Measurements from ENCODE around the gene CAMK1D.

The CAMK1D gene

GRCh38 chr10:12657489-12657888 lies 308.1 kb downstream of the CAMK1D start:
- no peak for DNase-seq (ENCODE audit: low read depth)

DNA sequence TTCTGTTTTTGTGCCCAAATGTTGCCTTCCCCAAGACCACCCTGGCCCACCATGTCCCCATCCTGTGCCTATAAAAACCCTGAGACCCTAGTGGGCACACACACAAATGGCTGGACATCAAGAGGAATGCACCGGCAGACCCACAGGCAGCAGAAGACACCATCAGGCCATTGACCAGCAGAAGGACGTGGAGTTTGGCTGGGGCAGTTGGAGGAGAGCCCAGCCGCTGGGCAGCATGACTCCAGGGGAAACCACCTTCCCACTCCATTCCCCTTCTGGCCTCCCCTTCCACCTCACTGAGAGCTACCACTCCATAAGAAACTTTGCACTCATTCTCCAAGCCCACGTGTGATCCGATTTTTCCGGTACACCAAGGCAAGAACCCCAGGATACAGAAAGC lies 309.2 kb downstream of the CAMK1D start:
- DNase-seq (ENCODE audit: low read depth): no peak

DNA sequence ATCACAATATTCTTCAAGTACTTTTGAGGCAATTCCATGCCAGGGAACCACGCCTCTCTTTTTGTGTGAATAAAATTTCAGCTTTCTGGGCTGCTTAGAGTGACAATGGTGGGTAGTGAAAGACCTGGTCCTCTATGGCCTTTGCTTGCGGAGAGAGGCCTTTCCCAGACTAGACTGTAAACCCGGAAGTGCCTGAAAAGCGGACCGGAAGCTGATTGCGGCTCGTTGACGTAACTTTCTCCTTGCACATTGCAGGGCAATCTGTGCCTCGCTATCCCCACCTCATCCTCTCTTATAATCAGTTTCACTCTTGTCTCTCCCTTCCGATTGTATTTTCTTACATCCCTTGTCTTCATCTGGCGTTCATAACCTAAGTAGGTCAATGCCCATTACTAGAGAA lies 310.4 kb downstream of the CAMK1D start:
- no peak for DNase-seq (ENCODE audit: low read depth)

DNA sequence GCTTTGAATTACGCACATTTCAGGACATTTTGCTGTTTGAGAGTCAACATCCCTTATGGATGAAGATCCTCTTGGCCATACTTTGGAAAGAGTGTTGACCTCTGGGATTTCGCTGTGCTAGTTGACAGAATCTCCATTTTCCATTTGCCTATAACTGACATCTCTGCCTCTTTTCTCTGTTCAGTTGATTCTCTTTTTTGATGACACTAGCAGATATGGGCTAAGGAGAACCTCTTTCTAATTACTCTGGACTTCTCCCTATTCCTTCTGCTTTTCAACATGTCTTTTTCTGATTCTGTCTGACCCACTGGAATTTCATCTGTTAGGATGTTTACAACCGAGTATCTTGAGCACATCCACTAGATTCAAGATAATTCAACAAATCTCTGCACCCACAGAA lies 311.5 kb downstream of the CAMK1D start:
- DNase-seq (ENCODE audit: low read depth): no peak

- DNase-seq (ENCODE audit: low read depth): no peak
Measured at GRCh38 chr10:12661671-12662070, 312.3 kb downstream of the CAMK1D start.

- no peak for DNase-seq (ENCODE audit: low read depth)
Measured at GRCh38 chr10:12663863-12664262, 314.5 kb downstream of the CAMK1D start.

GRCh38 chr10:12665501-12665900 lies 316.2 kb downstream of the CAMK1D start:
- no peak for DNase-seq (ENCODE audit: low read depth)

GRCh38 chr10:12667052-12667451 lies 317.7 kb downstream of the CAMK1D start:
- DNase-seq (ENCODE audit: low read depth): no peak

- DNase-seq (ENCODE audit: low read depth): no peak
Measured at GRCh38 chr10:12668634-12669033, 319.3 kb downstream of the CAMK1D start.

- DNase-seq (ENCODE audit: low read depth): no peak
Measured at GRCh38 chr10:12670004-12670403, 320.7 kb downstream of the CAMK1D start.

GRCh38 chr10:12675186-12675585 lies 325.8 kb downstream of the CAMK1D start:
- DNase-seq (ENCODE audit: low read depth): no peak

- DNase-seq (ENCODE audit: low read depth): no peak
Measured at GRCh38 chr10:12679636-12680035, 330.3 kb downstream of the CAMK1D start.

GRCh38 chr10:12681252-12681651 lies 331.9 kb downstream of the CAMK1D start:
- DNase-seq (ENCODE audit: low read depth): no peak

GRCh38 chr10:12684784-12685183 lies 335.4 kb downstream of the CAMK1D start:
- no peak for DNase-seq (ENCODE audit: low read depth)

GRCh38 chr10:12685261-12686058 lies 336.1 kb downstream of the CAMK1D start:
- no peak for DNase-seq (ENCODE audit: low read depth)

- DNase-seq (ENCODE audit: low read depth): no peak
Measured at GRCh38 chr10:12687996-12688395, 338.6 kb downstream of the CAMK1D start.

DNA sequence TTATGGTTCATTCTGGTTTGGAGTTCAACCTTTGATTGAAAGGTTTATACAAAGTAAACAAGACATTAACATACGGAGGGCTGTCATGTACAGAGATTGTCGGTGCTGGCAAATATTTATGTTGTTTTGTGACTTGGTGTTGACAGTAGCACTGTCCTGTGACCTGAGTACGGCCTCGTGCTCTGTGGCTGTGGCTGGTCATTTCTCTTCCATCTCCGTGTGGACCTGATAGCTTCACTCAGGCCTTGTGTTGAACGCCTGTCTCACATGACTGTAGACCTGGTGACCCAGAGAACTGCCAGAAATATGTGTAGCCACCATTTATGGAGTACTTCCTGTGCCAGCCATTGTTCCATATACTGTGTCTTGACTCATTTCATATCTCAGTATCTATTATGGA lies 340.5 kb downstream of the CAMK1D start:
- DNase-seq (ENCODE audit: low read depth): no peak

GRCh38 chr10:12690525-12691126 lies 341.3 kb downstream of the CAMK1D start:
- DNase-seq (ENCODE audit: low read depth): no peak

DNA sequence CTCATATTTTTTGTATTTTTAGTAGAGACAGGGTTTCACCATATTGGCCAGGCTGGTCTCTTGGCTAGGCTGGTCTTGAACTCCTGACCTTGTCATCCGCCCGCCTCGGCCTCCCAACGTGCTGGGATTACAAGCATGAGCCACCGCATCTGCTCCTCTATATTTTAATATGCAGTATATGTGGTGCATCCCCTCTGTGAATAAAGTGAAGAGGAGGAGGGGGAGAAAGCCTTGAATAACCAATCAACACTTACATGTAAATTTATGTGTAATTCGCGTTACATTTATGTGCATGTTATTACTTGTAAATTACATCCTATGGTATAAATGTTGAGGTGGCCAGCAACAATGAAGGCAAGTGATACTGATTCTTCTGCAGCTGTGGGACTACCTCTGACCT lies 342.2 kb downstream of the CAMK1D start:
- DNase-seq (ENCODE audit: low read depth): no peak

DNA sequence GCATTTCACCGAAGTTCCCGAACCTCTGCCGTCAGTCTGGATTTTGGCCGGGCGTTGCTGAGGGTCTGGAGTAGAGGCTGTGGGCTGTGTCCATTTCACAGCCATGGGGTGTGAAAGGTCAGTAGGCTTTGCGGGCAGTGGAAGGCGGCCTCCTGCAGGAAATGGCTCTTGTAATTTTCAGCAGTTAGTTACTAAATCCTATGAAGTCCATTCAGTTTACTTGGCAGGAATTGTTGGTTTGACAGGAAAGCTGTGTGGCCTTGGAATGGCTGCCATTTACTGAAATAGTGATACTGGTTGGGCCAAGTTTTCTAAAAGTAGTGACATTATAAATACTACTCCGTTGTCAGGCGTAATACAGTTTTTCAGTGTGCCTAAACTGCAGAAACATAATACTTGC lies 348.4 kb downstream of the CAMK1D start:
- no peak for DNase-seq (ENCODE audit: low read depth)

- no peak for DNase-seq (ENCODE audit: low read depth)
Measured at GRCh38 chr10:12699258-12699700, 349.9 kb downstream of the CAMK1D start.

GRCh38 chr10:12699781-12700556 lies 350.6 kb downstream of the CAMK1D start:
- DNase-seq (ENCODE audit: low read depth): no peak

GRCh38 chr10:12700557-12700874 lies 351.2 kb downstream of the CAMK1D start:
- no peak for DNase-seq (ENCODE audit: low read depth)
